Smooth muscle cell (in vitro differentiated cells): ENCODE results near the gene C6orf15. TPM values are rescaled to one million over a fixed set of nuclear protein-coding genes. Genes with fewer than 3 reads are reported as not detected.

ENCODE experiments used
- DNase-seq: peaks from one replicate; lab custom pipeline; 2025; ENCODE audit not compliant: unreplicated experiment; lab: John Stamatoyannopoulos, UW
- H2AFZ ChIP-seq: fragments of 200-600 bp; sonication (generic); 2 replicates; pipeline ENCODE4 v1.6.0; 2016; ENCODE audit warnings: antibody characterized with exemption, low read depth, mild to moderate bottlenecking
- H3F3A ChIP-seq: fragments of 200-600 bp; sonication (generic); 2 replicates; pipeline ENCODE4 v1.6.0; 2017; ENCODE audit warnings: antibody characterized with exemption, low read depth
- H3K27ac ChIP-seq: fragments of 200-600 bp; sonication (generic); 2 replicates; pipeline ENCODE4 v1.5.1; 2016; ENCODE audit warnings: low read depth, mild to moderate bottlenecking
- H3K27me3 ChIP-seq: fragments of 200-600 bp; sonication (generic); 2 replicates; pipeline ENCODE4 v1.6.1; 2016; ENCODE audit warnings: low read depth, mild to moderate bottlenecking
- H3K36me3 ChIP-seq: fragments of 200-600 bp; sonication (generic); 2 replicates; pipeline ENCODE4 v1.5.1; 2016; ENCODE audit warnings: low read depth
- H3K4me1 ChIP-seq: fragments of 200-600 bp; sonication (generic); 2 replicates; pipeline ENCODE4 v1.5.1; 2016; ENCODE audit warnings: low read depth
- H3K4me2 ChIP-seq: fragments of 200-600 bp; sonication (generic); 2 replicates; pipeline ENCODE4 v1.6.0; 2016; ENCODE audit warnings: mild to moderate bottlenecking
- H3K4me3 ChIP-seq: fragments of 200-600 bp; sonication (generic); 2 replicates; pipeline ENCODE4 v1.5.1; 2016; ENCODE audit warnings: mild to moderate bottlenecking
- H3K79me2 ChIP-seq: fragments of 200-600 bp; sonication (generic); 2 replicates; pipeline ENCODE4 v1.6.0; 2016; ENCODE audit warnings: low read depth, mild to moderate bottlenecking
- H3K9ac ChIP-seq: fragments of 200-600 bp; sonication (generic); 2 replicates; pipeline ENCODE4 v1.6.0; 2016; ENCODE audit warnings: low read depth
- H3K9me3 ChIP-seq: fragments of 200-600 bp; sonication (generic); replicated peaks from 2 replicates; pipeline ENCODE4 v1.5.1; 2016; ENCODE audit warnings: low read depth
- H4K20me1 ChIP-seq: fragments of 200-600 bp; sonication (generic); 2 replicates; pipeline ENCODE4 v1.6.0; 2016; ENCODE audit warnings: low read depth
- CTCF ChIP-seq: fragments of 200-600 bp; sonication (generic); IDR thresholded peaks from 2 replicates; pipeline ENCODE4 v1.5.1; 2017; ENCODE audit warnings: borderline replicate concordance, mild to moderate bottlenecking, antibody characterized with exemption; ENCODE audit not compliant: insufficient read depth, poor library complexity, severe bottlenecking
- WGBS: methylation state at CpG from one replicate; pipeline ENCODE4 v1.1.7; 2016; ENCODE audit warnings: low lambda C conversion rate; 5-methylcytosine and 5-hydroxymethylcytosine counted together
- polyA plus RNA-seq: library from polyadenylated mRNA; unstranded; fragments of >200 nt; fragmentation: Nextera tagmentation; extraction: Ambion mirVana; gene quantifications from 2 replicates; pipeline ENCODE4 v1.2.1, GENCODE V29; 2016
- total RNA-seq: library from RNA; depleted of rRNA; stranded (reverse); fragments of >200 nt; gene quantifications from 2 replicates; pipeline ENCODE4 v1.2.3, GENCODE V29; 2014

C6orf15 gene
- total and polyA plus RNA-seq, 2 experiments from 2014 or later: 0.94 to 1.5 TPM

- no peaks in the 10 kb centered on the region for H4K20me1 ChIP-seq
- H3K36me3 ChIP-seq: no peaks in the 10 kb centered on the region
- no peak for TF ChIP-seq CTCF
- DNase-seq: no peak
- no peaks in the 10 kb centered on the region for H3K9me3 ChIP-seq
- WGBS: 89% methylated on average over 3 of the region's 3 CpGs
- H3F3A ChIP-seq: peaks cover 4% of the 10 kb centered on the region
- H3K9ac ChIP-seq: no peak overlapping the region
- no peak overlapping the region for H3K4me2 ChIP-seq
- H3K4me1 ChIP-seq: no peaks in the 10 kb centered on the region
- no peak overlapping the region for H3K27ac ChIP-seq
- no peak overlapping the region for H3K4me3 ChIP-seq
- no peaks in the 10 kb centered on the region for H3K79me2 ChIP-seq
- no peaks in the 10 kb centered on the region for H3K27me3 ChIP-seq
- no peak overlapping the region for H2AFZ ChIP-seq
Observed at GRCh38 chr6:31096215-31096614, 16.2 kb downstream of the C6orf15 start.

GRCh38 chr6:31094389-31094881, 17.9 kb downstream of the C6orf15 start:
- Histone ChIP-seq H3K36me3 (no peaks in the 10 kb centered on the region), H3K4me2 (no peak overlapping the region), H3K79me2 (no peaks in the 10 kb centered on the region), H3K27ac (no peak overlapping the region), H3K9me3 (no peaks in the 10 kb centered on the region), H3F3A (peaks cover 5% of the 10 kb centered on the region), H3K4me1 (no peaks in the 10 kb centered on the region), H2AFZ (no peak overlapping the region), H3K27me3 (no peaks in the 10 kb centered on the region), H3K4me3 (no peak overlapping the region), H4K20me1 (no peaks in the 10 kb centered on the region), H3K9ac (no peak overlapping the region)
- DNase-seq: no peak
- WGBS: 88% methylated on average over 3 of the region's 3 CpGs
- no peak for TF ChIP-seq CTCF

- Histone ChIP-seq H3K4me1 (no peaks in the 10 kb centered on the region), H3K36me3 (no peaks in the 10 kb centered on the region), H3K4me3 (no peak overlapping the region), H3F3A (peaks cover 5% of the 10 kb centered on the region), H3K4me2 (peak overlapping the region; percentile 3), H3K9me3 (no peaks in the 10 kb centered on the region), H3K27ac (no peak overlapping the region), H3K27me3 (no peaks in the 10 kb centered on the region), H4K20me1 (no peaks in the 10 kb centered on the region), H3K9ac (no peak overlapping the region), H3K79me2 (no peaks in the 10 kb centered on the region), H2AFZ (no peak overlapping the region)
- 57% methylated on average over 12 of the region's 12 CpGs for WGBS
- DNase-seq: no peak
- TF ChIP-seq CTCF: no peak
Observed at GRCh38 chr6:31092769-31093505, 19.4 kb downstream of the C6orf15 start.

GRCh38 chr6:31092238-31092637, 20.1 kb downstream of the C6orf15 start:
- Histone ChIP-seq H3F3A (peaks cover 5% of the 10 kb centered on the region), H4K20me1 (no peaks in the 10 kb centered on the region), H3K27ac (no peak overlapping the region), H3K36me3 (no peaks in the 10 kb centered on the region), H2AFZ (no peak overlapping the region), H3K9ac (no peak overlapping the region), H3K27me3 (no peaks in the 10 kb centered on the region), H3K4me3 (no peak overlapping the region), H3K4me2 (no peak overlapping the region), H3K4me1 (no peaks in the 10 kb centered on the region), H3K79me2 (no peaks in the 10 kb centered on the region), H3K9me3 (no peaks in the 10 kb centered on the region)
- DNase-seq: no peak
- 100% methylated on average over 2 of the region's 2 CpGs for WGBS
- no peak for TF ChIP-seq CTCF
